DOHH2 (cell line): ENCODE measurements around the gene PSME4.

ENCODE experiments used
- H3F3A ChIP-seq: fragments of 200-600 bp; sonication (generic), shearing (Covaris generic); 2 replicates; pipeline ENCODE4 v1.6.0; 2016; ENCODE audit warnings: antibody characterized with exemption, mild to moderate bottlenecking; ENCODE audit not compliant: control insufficient read depth, insufficient read depth
- H3K27ac ChIP-seq: fragments of 200-600 bp; sonication (generic); 2 replicates; pipeline ENCODE4 v1.5.1; 2014; ENCODE audit warnings: low read depth, mild to moderate bottlenecking, low read length, moderate library complexity
- H3K27me3 ChIP-seq: fragments of 200-600 bp; sonication (generic); 2 replicates; pipeline ENCODE4 v1.6.1; 2014; ENCODE audit warnings: mild to moderate bottlenecking, low read length, mixed read lengths; ENCODE audit not compliant: control insufficient read depth
- H3K36me3 ChIP-seq: fragments of 200-600 bp; sonication (generic); 2 replicates; pipeline ENCODE4 v1.6.1; 2014; ENCODE audit warnings: mild to moderate bottlenecking, low read length, moderate library complexity, mixed read lengths; ENCODE audit not compliant: control insufficient read depth
- H3K4me1 ChIP-seq: fragments of 200-600 bp; sonication (generic); 2 replicates; pipeline ENCODE4 v1.6.1; 2014; ENCODE audit warnings: mild to moderate bottlenecking, low read length, mixed read lengths; ENCODE audit not compliant: control insufficient read depth
- H3K4me2 ChIP-seq: fragments of 200-600 bp; sonication (generic); 2 replicates; pipeline ENCODE4 v1.6.0; 2014; ENCODE audit warnings: mild to moderate bottlenecking, low read length, moderate library complexity
- H3K4me3 ChIP-seq: fragments of 200-600 bp; sonication (generic); 2 replicates; pipeline ENCODE4 v1.5.1; 2014; ENCODE audit warnings: mild to moderate bottlenecking, low read length, mixed read lengths
- H3K79me2 ChIP-seq: fragments of 200-600 bp; sonication (generic); 2 replicates; pipeline ENCODE4 v1.6.1; 2014; ENCODE audit warnings: mild to moderate bottlenecking, low read length, mixed read lengths; ENCODE audit not compliant: control insufficient read depth
- H3K9me2 ChIP-seq: fragments of 200-600 bp; sonication (generic); replicated peaks from 2 replicates; pipeline ENCODE4 v1.6.1; 2014; ENCODE audit warnings: mild to moderate bottlenecking, low read length, mixed read lengths; ENCODE audit not compliant: control insufficient read depth
- H3K9me3 ChIP-seq: fragments of 200-600 bp; sonication (generic); 2 replicates; pipeline ENCODE4 v1.6.1; 2014; ENCODE audit warnings: antibody characterized with exemption, low read length, mixed read lengths; ENCODE audit not compliant: control insufficient read depth, insufficient read depth
- H4K20me1 ChIP-seq: fragments of 200-600 bp; sonication (generic); 2 replicates; pipeline ENCODE4 v1.6.0; 2014; ENCODE audit warnings: low read depth, mild to moderate bottlenecking, antibody characterized with exemption, low read length, moderate library complexity; ENCODE audit not compliant: control insufficient read depth, insufficient read depth
- CTCF ChIP-seq: fragments of 200-600 bp; sonication (generic); IDR thresholded peaks from one replicate; pipeline ENCODE4 v1.5.1; 2014; ENCODE audit warnings: antibody characterized with exemption, mild to moderate bottlenecking, low read depth, low read length; ENCODE audit not compliant: poor library complexity, severe bottlenecking
- EZH2phosphoT487 ChIP-seq: fragments of 200-600 bp; sonication (generic); IDR thresholded peaks from 2 replicates; pipeline ENCODE4 v1.6.1; 2017; ENCODE audit warnings: borderline replicate concordance, mild to moderate bottlenecking, antibody characterized with exemption, low read length, moderate library complexity, mixed read lengths

The PSME4 gene

GRCh38 chr2:53877112-53877511 is 93.7 kb downstream of the PSME4 start:
- Histone ChIP-seq H3K4me2 (no peak overlapping the region), H3K4me3 (no peak overlapping the region), H3K79me2 (no peaks in the 10 kb centered on the region), H3K9me2 (no peaks in the 10 kb centered on the region), H3F3A (no peaks in the 10 kb centered on the region), H3K9me3 (no peaks in the 10 kb centered on the region), H4K20me1 (no peaks in the 10 kb centered on the region), H3K36me3 (peaks cover 75% of the 10 kb centered on the region), H3K27ac (no peak overlapping the region), H3K27me3 (no peaks in the 10 kb centered on the region), H3K4me1 (no peaks in the 10 kb centered on the region)
- TF ChIP-seq EZH2phosphoT487, result no peak
- no peak for TF ChIP-seq CTCF

- Histone ChIP-seq H3K36me3 (peaks cover 60% of the 10 kb centered on the region), H3K4me3 (no peak overlapping the region), H3K4me1 (no peaks in the 10 kb centered on the region), H3K9me2 (no peaks in the 10 kb centered on the region), H3K79me2 (no peaks in the 10 kb centered on the region), H4K20me1 (no peaks in the 10 kb centered on the region), H3K9me3 (no peaks in the 10 kb centered on the region), H3K27me3 (no peaks in the 10 kb centered on the region), H3F3A (no peaks in the 10 kb centered on the region), H3K4me2 (no peak overlapping the region), H3K27ac (no peak overlapping the region)
- TF ChIP-seq CTCF, result no peak
Measured at GRCh38 chr2:53874401-53874950, 96.3 kb downstream of the PSME4 start.

GRCh38 chr2:53867773-53868172 is 103.0 kb downstream of the PSME4 start:
- TF ChIP-seq CTCF, result no peak
- TF ChIP-seq EZH2phosphoT487, result no peak
- Histone ChIP-seq H3K79me2 (no peaks in the 10 kb centered on the region), H3K9me3 (no peaks in the 10 kb centered on the region), H3K4me2 (no peak overlapping the region), H3F3A (no peaks in the 10 kb centered on the region), H3K36me3 (peaks cover 65% of the 10 kb centered on the region), H3K4me3 (no peak overlapping the region), H3K4me1 (no peaks in the 10 kb centered on the region), H3K9me2 (no peaks in the 10 kb centered on the region), H3K27me3 (no peaks in the 10 kb centered on the region), H3K27ac (no peak overlapping the region), H4K20me1 (no peaks in the 10 kb centered on the region)

- H3K27me3 ChIP-seq, result no peaks in the 10 kb centered on the region
- no peaks in the 10 kb centered on the region for H3K4me1 ChIP-seq
- no peaks in the 10 kb centered on the region for H3K79me2 ChIP-seq
- H3K4me3 ChIP-seq, result no peak overlapping the region
- H3K9me3 ChIP-seq, result no peaks in the 10 kb centered on the region
- no peak overlapping the region for H3K4me2 ChIP-seq
- H3K27ac ChIP-seq, result no peak overlapping the region
- no peaks in the 10 kb centered on the region for H3K9me2 ChIP-seq
- H4K20me1 ChIP-seq, result no peaks in the 10 kb centered on the region
- H3K36me3 ChIP-seq, result peaks cover 64% of the 10 kb centered on the region
- H3F3A ChIP-seq, result 0 out of 2 replicates have a peak, but pooled peaks cover 2% of the 10 kb centered on the region
- TF ChIP-seq CTCF, result no peak
- TF ChIP-seq EZH2phosphoT487, result no peak
Measured at GRCh38 chr2:53867169-53867568, 103.6 kb downstream of the PSME4 start.
